Thyroid gland (tissue), 4 donors: ENCODE data around the gene RHOJ.

ENCODE experiments used
- POLR2A ChIP-seq, 2 donors: fragments of 450-650 bp; IDR thresholded peaks; one replicate each; pipeline ENCODE4 v1.6.1; 2017; ENCODE audit warnings: antibody characterized with exemption in 2 of 2, mild to moderate bottlenecking in 2 of 2, moderate library complexity in 1 of 2
- TF ChIP-seq, protein P1 (sequence below), 6 experiments: fragments of 200-600 bp in 3 of 6; fragments of 450-650 bp in 3 of 6; sonication (generic) in 3 of 6; IDR thresholded peaks; one replicate each; pipeline ENCODE4 v1.5.1; 2016 to 2019; ENCODE audit warnings: antibody characterized with exemption in 6 of 6, mild to moderate bottlenecking in 2 of 6, inconsistent platforms in 1 of 6, moderate library complexity in 1 of 6

- peak in 1 of 2 donors; percentile 46 for TF ChIP-seq POLR2A (IDR thresholded peaks at IDR 0.05)
- TF ChIP-seq, protein P1, sequence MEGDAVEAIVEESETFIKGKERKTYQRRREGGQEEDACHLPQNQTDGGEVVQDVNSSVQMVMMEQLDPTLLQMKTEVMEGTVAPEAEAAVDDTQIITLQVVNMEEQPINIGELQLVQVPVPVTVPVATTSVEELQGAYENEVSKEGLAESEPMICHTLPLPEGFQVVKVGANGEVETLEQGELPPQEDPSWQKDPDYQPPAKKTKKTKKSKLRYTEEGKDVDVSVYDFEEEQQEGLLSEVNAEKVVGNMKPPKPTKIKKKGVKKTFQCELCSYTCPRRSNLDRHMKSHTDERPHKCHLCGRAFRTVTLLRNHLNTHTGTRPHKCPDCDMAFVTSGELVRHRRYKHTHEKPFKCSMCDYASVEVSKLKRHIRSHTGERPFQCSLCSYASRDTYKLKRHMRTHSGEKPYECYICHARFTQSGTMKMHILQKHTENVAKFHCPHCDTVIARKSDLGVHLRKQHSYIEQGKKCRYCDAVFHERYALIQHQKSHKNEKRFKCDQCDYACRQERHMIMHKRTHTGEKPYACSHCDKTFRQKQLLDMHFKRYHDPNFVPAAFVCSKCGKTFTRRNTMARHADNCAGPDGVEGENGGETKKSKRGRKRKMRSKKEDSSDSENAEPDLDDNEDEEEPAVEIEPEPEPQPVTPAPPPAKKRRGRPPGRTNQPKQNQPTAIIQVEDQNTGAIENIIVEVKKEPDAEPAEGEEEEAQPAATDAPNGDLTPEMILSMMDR (IDR thresholded peaks at IDR 0.05), result no peak
These were observed at the start of gene RHOJ for GRCh38 chr14:63204407-63205043.
